GM12872 (cell line): ENCODE data around the gene PHF21A.

Experiments used
- TF ChIP-seq, protein P1 (sequence below): IDR thresholded peaks from 3 replicates; pipeline ENCODE4 v1.5.1; 2011; ENCODE audit warnings: low read depth, mild to moderate bottlenecking, low read length, moderate library complexity; ENCODE audit not compliant: insufficient read depth

The PHF21A gene

GRCh38 chr11:45930031-45930794, 191.0 kb downstream of the PHF21A start:
- TF ChIP-seq, protein P1, sequence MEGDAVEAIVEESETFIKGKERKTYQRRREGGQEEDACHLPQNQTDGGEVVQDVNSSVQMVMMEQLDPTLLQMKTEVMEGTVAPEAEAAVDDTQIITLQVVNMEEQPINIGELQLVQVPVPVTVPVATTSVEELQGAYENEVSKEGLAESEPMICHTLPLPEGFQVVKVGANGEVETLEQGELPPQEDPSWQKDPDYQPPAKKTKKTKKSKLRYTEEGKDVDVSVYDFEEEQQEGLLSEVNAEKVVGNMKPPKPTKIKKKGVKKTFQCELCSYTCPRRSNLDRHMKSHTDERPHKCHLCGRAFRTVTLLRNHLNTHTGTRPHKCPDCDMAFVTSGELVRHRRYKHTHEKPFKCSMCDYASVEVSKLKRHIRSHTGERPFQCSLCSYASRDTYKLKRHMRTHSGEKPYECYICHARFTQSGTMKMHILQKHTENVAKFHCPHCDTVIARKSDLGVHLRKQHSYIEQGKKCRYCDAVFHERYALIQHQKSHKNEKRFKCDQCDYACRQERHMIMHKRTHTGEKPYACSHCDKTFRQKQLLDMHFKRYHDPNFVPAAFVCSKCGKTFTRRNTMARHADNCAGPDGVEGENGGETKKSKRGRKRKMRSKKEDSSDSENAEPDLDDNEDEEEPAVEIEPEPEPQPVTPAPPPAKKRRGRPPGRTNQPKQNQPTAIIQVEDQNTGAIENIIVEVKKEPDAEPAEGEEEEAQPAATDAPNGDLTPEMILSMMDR = no peak

DNA sequence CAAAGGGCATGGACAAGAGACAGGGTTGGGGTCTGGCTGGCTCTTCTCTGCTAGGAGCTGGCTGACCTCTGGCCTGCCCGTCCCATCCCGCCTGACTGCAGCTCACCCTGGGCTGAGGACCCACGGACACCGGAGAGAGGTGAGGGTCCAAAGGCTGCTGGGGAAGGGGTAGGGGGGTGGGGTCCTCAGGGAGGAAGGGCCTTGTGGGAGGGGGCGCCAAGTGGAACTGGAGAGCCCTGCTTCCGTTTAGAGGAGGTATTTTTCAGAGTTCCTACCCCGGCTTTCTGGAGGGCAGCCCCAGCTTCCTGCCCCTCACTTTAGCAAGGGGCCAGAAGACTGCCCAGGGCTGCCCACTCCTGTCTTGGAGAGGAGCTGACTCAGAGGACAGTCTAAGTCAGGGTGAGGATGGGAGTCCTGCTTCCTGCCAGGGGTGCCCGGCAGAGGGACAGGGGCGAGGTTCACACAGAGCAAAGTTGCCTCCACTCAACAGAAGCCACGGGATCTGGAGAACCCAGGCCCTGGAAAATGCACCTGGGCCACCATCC, 191.7 kb downstream of the PHF21A start:
- TF ChIP-seq, protein P1 = 0 out of 3 replicates have a peak, but pooled peaks have one; percentile 6

DNA sequence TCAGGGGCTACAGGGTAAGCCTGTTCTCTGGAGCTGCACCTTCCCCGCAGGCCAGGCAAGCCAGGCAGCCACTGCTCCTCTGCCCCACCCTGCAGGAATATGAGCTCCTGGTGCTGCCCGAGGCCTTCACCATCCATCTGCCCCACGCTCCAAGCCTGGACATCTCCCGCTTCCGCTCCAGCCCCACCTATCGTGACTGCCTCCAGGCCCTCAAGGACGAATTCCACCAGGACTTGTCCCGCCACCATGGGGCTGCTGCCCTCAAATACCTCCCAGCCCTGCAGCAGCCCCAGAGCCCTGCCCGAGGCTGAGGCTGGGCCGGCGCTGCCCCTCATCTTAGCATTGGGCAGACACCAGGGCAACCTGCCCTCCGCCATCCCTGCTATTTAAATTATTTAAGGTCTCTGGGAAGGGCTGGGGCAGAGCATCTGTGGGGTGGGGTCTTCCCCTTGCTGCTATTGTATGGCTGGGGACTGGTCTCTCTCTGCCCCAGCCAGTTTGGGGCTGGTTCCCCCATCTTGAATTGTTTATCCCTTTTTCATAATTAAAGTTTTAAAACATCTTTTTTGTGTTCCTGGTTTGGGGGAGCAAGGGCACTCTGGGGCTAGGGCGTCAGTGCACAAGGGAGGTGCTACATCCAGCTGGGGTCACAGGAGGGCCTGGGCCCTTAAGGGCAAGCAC, 192.6 kb downstream of the PHF21A start:
- TF ChIP-seq, protein P1 = no peak

DNA sequence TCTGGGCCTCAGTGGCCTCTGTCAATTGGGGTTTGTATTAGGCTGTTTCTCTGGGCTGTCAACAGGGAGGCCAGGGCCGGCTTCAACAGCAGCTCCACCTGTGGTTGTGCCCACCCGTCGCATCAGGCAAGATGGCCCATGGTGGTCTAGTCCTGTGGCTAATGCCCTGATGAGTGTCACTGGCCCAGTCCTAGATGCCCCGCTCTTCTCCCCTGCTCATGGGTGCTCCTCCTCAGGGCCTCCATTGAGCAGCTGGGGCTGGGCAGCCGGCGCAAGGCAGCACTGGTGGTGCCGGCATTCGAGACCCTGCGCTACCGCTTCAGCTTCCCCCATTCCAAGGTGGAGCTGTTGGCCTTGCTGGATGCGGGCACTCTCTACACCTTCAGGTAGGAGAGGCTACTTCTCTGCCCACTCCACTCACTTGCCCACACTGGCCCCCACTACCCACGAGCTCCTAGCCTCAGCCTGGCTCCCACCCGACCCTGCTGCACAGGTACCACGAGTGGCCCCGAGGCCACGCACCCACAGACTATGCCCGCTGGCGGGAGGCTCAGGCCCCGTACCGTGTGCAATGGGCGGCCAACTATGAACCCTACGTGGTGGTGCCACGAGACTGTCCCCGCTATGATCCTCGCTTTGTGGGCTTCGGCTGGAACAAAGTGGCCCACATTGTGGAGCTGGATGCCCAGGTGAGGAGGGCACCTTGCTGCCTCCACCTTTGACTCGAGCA, 193.4 kb downstream of the PHF21A start:
- TF ChIP-seq, protein P1 = no peak

DNA sequence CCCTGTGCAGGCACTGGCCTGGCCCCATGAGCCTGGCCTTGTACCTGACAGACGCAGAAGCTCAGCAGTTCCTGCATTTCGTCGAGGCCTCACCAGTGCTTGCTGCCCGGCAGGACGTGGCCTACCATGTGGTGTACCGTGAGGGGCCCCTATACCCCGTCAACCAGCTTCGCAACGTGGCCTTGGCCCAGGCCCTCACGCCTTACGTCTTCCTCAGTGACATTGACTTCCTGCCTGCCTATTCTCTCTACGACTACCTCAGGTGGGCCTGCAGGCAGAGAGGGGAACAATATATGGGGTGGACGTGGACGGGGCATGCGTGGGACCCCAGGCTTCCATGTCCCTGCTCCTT, 193.9 kb downstream of the PHF21A start:
- TF ChIP-seq, protein P1 = no peak

DNA sequence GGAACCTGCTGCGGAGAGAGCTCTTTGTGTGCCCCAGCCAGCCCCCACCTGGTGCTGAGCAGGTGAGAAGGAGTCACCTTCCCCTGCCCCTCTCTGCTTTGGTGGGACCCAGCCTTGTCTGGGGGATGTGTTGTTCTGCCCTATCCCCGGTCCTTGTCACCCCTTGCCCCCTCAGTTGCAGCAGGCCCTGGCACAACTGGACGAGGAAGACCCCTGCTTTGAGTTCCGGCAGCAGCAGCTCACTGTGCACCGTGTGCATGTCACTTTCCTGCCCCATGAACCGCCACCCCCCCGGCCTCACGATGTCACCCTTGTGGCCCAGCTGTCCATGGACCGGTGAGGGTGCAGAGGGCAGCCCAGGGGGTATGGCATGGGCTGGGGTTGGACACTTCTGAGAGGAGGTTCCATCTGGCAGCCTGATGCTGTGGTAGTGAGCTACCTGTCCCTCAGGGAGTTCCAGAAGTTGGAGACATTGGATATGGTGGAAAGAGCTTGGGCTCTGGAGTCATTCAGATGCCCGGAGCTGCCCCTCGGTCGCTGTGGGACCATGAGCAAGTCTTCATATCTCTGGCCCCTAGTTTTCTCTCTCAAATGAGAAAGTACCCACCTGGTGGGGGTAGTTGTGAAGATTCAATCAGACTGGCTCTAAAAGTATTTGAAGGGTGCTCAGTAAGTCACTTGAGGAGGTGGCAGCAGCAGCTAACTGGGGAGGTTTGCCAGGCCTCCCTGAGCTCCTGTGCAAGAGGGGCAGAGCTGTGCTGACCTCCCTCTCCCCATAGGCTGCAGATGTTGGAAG, 194.5 kb downstream of the PHF21A start:
- TF ChIP-seq, protein P1 = no peak
